Ramos (cell line): Measurements from ENCODE around the gene PAX3.

ENCODE experiments used
- in situ Hi-C: fragments of 300-500 bp; cut with MboI; formaldehyde crosslinking; loops from one replicate; pipeline ENCODE4 v1.14.3; 2022; ENCODE audit warnings: low sequenced_read_pairs; ENCODE audit not compliant: unreplicated experiment

PAX3 gene

GRCh38 chr2:222238072-222238471 lies 60.7 kb downstream of the PAX3 start:
- in situ Hi-C loops, result no loop called here

- in situ Hi-C loops, result no loop called here
Observed at GRCh38 chr2:222232839-222233238, 66.0 kb downstream of the PAX3 start.

GRCh38 chr2:222232372-222232771 lies 66.4 kb downstream of the PAX3 start:
- in situ Hi-C loops, result no loop called here

- in situ Hi-C loops, result no loop called here
Observed at GRCh38 chr2:222228054-222228453, 70.7 kb downstream of the PAX3 start.

- in situ Hi-C loops, result no loop called here
Observed at GRCh38 chr2:222218786-222219185, 80.0 kb downstream of the PAX3 start.

GRCh38 chr2:222217712-222218111 lies 81.1 kb downstream of the PAX3 start:
- in situ Hi-C loops, result no loop called here

GRCh38 chr2:222214885-222215284 lies 83.9 kb downstream of the PAX3 start:
- in situ Hi-C loops, result no loop called here

- in situ Hi-C loops, result no loop called here
Observed at GRCh38 chr2:222213049-222213448, 85.7 kb downstream of the PAX3 start.

- in situ Hi-C loops, result no loop called here
Observed at GRCh38 chr2:222212571-222212970, 86.2 kb downstream of the PAX3 start.

GRCh38 chr2:222208010-222208690 lies 90.6 kb downstream of the PAX3 start:
- in situ Hi-C loops, result no loop called here

- in situ Hi-C loops, result no loop called here
Observed at GRCh38 chr2:222205136-222205535, 93.7 kb downstream of the PAX3 start.

GRCh38 chr2:222203041-222203440 lies 95.8 kb downstream of the PAX3 start:
- in situ Hi-C loops, result no loop called here

- in situ Hi-C loops, result no loop called here
Observed at GRCh38 chr2:222196159-222196558, 102.6 kb downstream of the PAX3 start.

- in situ Hi-C loops, result no loop called here
Observed at GRCh38 chr2:222194669-222195068, 104.1 kb downstream of the PAX3 start.

GRCh38 chr2:222193328-222193983 lies 105.3 kb downstream of the PAX3 start:
- in situ Hi-C loops, result no loop called here

GRCh38 chr2:222180619-222181018 lies 118.2 kb downstream of the PAX3 start:
- in situ Hi-C loops, result no loop called here

GRCh38 chr2:222179592-222179991 lies 119.2 kb downstream of the PAX3 start:
- in situ Hi-C loops, result no loop called here

GRCh38 chr2:222178450-222178849 lies 120.3 kb downstream of the PAX3 start:
- in situ Hi-C loops, result no loop called here

- in situ Hi-C loops, result no loop called here
Observed at GRCh38 chr2:222176890-222177289, 121.9 kb downstream of the PAX3 start.

- in situ Hi-C loops, result no loop called here
Observed at GRCh38 chr2:222174450-222174849, 124.3 kb downstream of the PAX3 start.

GRCh38 chr2:222169346-222169745 lies 129.5 kb downstream of the PAX3 start:
- in situ Hi-C loops, result no loop called here

- in situ Hi-C loops, result no loop called here
Observed at GRCh38 chr2:222167762-222168161, 131.0 kb downstream of the PAX3 start.
